ENCODE results near the gene STOX2.

The STOX2 gene

GRCh38 chr4:183873409-183874185 lies 31.5 kb upstream of the STOX2 start:
- no peak for DNase-seq (ENCODE audit: low read depth)
- no peak overlapping the region for H3K4me3 ChIP-seq (ENCODE audit: low read depth, low read length)
- TF ChIP-seq CTCF (IDR thresholded peaks at IDR 0.05; ENCODE audit: low read depth, low read length, missing control alignments), result no peak

- TF ChIP-seq CTCF (IDR thresholded peaks at IDR 0.05; ENCODE audit: low read depth, low read length, missing control alignments), result no peak
- no peak for DNase-seq (ENCODE audit: low read depth)
- H3K4me3 ChIP-seq (ENCODE audit: low read depth, low read length), result no peak overlapping the region
These were observed 29.8 kb upstream of the STOX2 start for GRCh38 chr4:183875251-183875825.

GRCh38 chr4:183876268-183876934 lies 28.7 kb upstream of the STOX2 start:
- no peak for TF ChIP-seq CTCF (IDR thresholded peaks at IDR 0.05; ENCODE audit: low read depth, low read length, missing control alignments)
- no peak for DNase-seq (ENCODE audit: low read depth)
- H3K4me3 ChIP-seq (ENCODE audit: low read depth, low read length), result no peak overlapping the region

- no peak overlapping the region for H3K4me3 ChIP-seq (ENCODE audit: low read depth, low read length)
- no peak for TF ChIP-seq CTCF (IDR thresholded peaks at IDR 0.05; ENCODE audit: low read depth, low read length, missing control alignments)
- DNase-seq (ENCODE audit: low read depth), result no peak
These were observed 26.7 kb upstream of the STOX2 start for GRCh38 chr4:183878251-183878970.

GRCh38 chr4:183885205-183885720 lies 19.8 kb upstream of the STOX2 start:
- no peak for DNase-seq (ENCODE audit: low read depth)
- H3K4me3 ChIP-seq (ENCODE audit: low read depth, low read length), result no peak overlapping the region
- no peak for TF ChIP-seq CTCF (IDR thresholded peaks at IDR 0.05; ENCODE audit: low read depth, low read length, missing control alignments)

- TF ChIP-seq CTCF (IDR thresholded peaks at IDR 0.05; ENCODE audit: low read depth, low read length, missing control alignments), result no peak
- no peak for DNase-seq (ENCODE audit: low read depth)
- H3K4me3 ChIP-seq (ENCODE audit: low read depth, low read length), result no peak overlapping the region
These were observed 17.8 kb upstream of the STOX2 start for GRCh38 chr4:183887351-183887750.
